PC-9 (cell line): ENCODE measurements around the gene SLC7A14. TPM values are rescaled to one million over a fixed set of nuclear protein-coding genes. Genes with fewer than 3 reads are reported as not detected.

Experiments used
- BruUV-seq: library from RNA; stranded (reverse); fragments of 400-500 nt; replicated peaks from 2 replicates; lab custom pipeline; 2021; lab: Mats Ljungman, UMichigan
- CTCF ChIA-PET: fragments of 300-600 bp; sonication (Branson Sonifier 250); formaldehyde crosslinking; loops from one replicate; lab custom pipeline; 2022; ENCODE audit warnings: antibody characterized with exemption; lab: Charles Lee
- POLR2A ChIA-PET: fragments of 300-600 bp; sonication (Branson Sonifier 250); formaldehyde crosslinking; loops from one replicate; lab custom pipeline; 2022; ENCODE audit warnings: antibody characterized with exemption; ENCODE audit not compliant: unreplicated experiment; lab: Charles Lee
- DNase-seq, 2 experiments: peaks; one replicate each; pipeline versions ENCODE4 v3.0.0 to v3.0.0-alpha.2; 2015 to 2022; ENCODE audit warnings: mixed read lengths in 1 of 2
- H2AFZ ChIP-seq: fragments of 200-600 bp; sonication (generic); 2 replicates; pipeline ENCODE4 v1.8.1; 2017; ENCODE audit warnings: antibody characterized with exemption
- H3F3A ChIP-seq: fragments of 200-600 bp; sonication (generic); 2 replicates; pipeline ENCODE4 v1.8.1; 2017; ENCODE audit warnings: antibody characterized with exemption, mild to moderate bottlenecking, low read depth; ENCODE audit not compliant: insufficient read depth
- H3K27ac ChIP-seq: fragments of 200-600 bp; sonication (generic); 2 replicates; pipeline ENCODE4 v1.6.1; 2016; ENCODE audit warnings: mixed run types
- H3K27me3 ChIP-seq: fragments of 200-600 bp; sonication (generic); 2 replicates; pipeline ENCODE4 v1.6.1; 2016; ENCODE audit warnings: low read depth, mixed run types; ENCODE audit not compliant: insufficient read depth
- H3K36me3 ChIP-seq: fragments of 200-600 bp; sonication (generic); 2 replicates; pipeline ENCODE4 v1.6.1; 2016; ENCODE audit warnings: low read depth, mixed run types
- H3K4me1 ChIP-seq: fragments of 200-600 bp; sonication (generic); replicated peaks from 2 replicates; pipeline ENCODE4 v1.6.1; 2016; ENCODE audit warnings: mixed run types; ENCODE audit not compliant: insufficient read depth
- H3K4me2 ChIP-seq: fragments of 200-600 bp; sonication (generic); 2 replicates; pipeline ENCODE4 v1.6.1; 2017; ENCODE audit warnings: mixed run types
- H3K4me3 ChIP-seq: fragments of 200-600 bp; sonication (generic); 2 replicates; pipeline ENCODE4 v1.6.1; 2016; ENCODE audit warnings: mixed run types
- H3K79me2 ChIP-seq: fragments of 200-600 bp; sonication (generic); 2 replicates; pipeline ENCODE4 v1.6.1; 2017; ENCODE audit warnings: low read depth, mixed run types
- H3K9me2 ChIP-seq: fragments of 200-600 bp; sonication (generic); 2 replicates; pipeline ENCODE4 v1.8.1; 2017; ENCODE audit warnings: mild to moderate bottlenecking; ENCODE audit not compliant: insufficient read depth
- H3K9me3 ChIP-seq: fragments of 200-600 bp; sonication (generic); 2 replicates; pipeline ENCODE4 v1.8.1; 2016; ENCODE audit warnings: low read depth; ENCODE audit not compliant: insufficient read depth
- H4K20me1 ChIP-seq: fragments of 200-600 bp; sonication (generic); 2 replicates; pipeline ENCODE4 v1.8.1; 2017; ENCODE audit not compliant: insufficient read depth
- EZH2 ChIP-seq: fragments of 200-600 bp; sonication (generic); IDR thresholded peaks from 2 replicates; pipeline ENCODE4 v1.8.0; 2017; ENCODE audit warnings: antibody characterized with exemption, low read depth
- intact Hi-C: fragments of 100-400 bp; cut with micrococcal nuclease; formaldehyde crosslinking; loops from one replicate; pipeline ENCODE4 v1.10.0; 2022; ENCODE audit not compliant: unreplicated experiment
- total RNA-seq: library from RNA; stranded (reverse); gene quantifications from 2 replicates; pipeline ENCODE4 v1.2.3, GENCODE V29; 2021
- TF ChIP-seq, protein P1 (sequence below): fragments of 200-600 bp; sonication (generic); conservative IDR thresholded peaks from 2 replicates; pipeline ENCODE4 v1.6.1; 2017; ENCODE audit warnings: mixed run types, antibody characterized with exemption, mild to moderate bottlenecking, moderate library complexity

SLC7A14 gene
- total RNA-seq, 1 experiment from 2014 or later: not detected

GRCh38 chr3:170490828-170491560 is 94.9 kb downstream of the SLC7A14 start:
- H4K20me1 ChIP-seq: no peaks in the 10 kb centered on the region
- BruUV-seq: no TSS peak
- POLR2A ChIA-PET: no interaction called here

DNA sequence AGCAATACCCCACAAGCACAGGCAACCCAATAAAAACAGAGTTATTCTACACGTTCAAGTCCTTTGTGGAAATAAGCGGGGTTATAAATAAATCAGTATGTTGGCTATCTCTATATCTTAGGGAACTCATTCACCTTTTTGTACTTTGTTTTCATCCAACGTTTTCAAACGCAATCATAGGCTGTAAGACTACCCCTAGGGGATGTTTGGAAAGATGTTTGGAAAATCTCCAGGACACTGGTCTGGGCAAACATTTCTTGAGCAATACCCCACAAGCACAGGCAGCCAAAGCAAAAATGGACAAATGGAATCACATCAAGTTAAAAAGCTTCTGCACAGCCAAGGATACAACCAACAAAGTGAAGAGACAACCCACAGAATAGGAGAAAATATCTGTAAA is 97.1 kb downstream of the SLC7A14 start:
- Histone ChIP-seq H3K27ac (no peak overlapping the region), H3K36me3 (no peaks in the 10 kb centered on the region), H3K4me2 (peak overlapping the region; percentile 13; the same call in 1 of the 2 replicates), H3K4me1 (peaks cover 18% of the 10 kb centered on the region), H3K79me2 (no peaks in the 10 kb centered on the region), H2AFZ (no peak overlapping the region), H3F3A (peaks cover 15% of the 10 kb centered on the region; the same call in 1 of the 2 replicates), H3K9me2 (no peaks in the 10 kb centered on the region), H3K9me3 (peaks cover 7% of the 10 kb centered on the region; the same call in 1 of the 2 replicates), H4K20me1 (no peaks in the 10 kb centered on the region), H3K27me3 (no peaks in the 10 kb centered on the region), H3K4me3 (no peak overlapping the region)
- no TSS peak for BruUV-seq
- intact Hi-C loops: no loop called here
- TF ChIP-seq, protein P1, sequence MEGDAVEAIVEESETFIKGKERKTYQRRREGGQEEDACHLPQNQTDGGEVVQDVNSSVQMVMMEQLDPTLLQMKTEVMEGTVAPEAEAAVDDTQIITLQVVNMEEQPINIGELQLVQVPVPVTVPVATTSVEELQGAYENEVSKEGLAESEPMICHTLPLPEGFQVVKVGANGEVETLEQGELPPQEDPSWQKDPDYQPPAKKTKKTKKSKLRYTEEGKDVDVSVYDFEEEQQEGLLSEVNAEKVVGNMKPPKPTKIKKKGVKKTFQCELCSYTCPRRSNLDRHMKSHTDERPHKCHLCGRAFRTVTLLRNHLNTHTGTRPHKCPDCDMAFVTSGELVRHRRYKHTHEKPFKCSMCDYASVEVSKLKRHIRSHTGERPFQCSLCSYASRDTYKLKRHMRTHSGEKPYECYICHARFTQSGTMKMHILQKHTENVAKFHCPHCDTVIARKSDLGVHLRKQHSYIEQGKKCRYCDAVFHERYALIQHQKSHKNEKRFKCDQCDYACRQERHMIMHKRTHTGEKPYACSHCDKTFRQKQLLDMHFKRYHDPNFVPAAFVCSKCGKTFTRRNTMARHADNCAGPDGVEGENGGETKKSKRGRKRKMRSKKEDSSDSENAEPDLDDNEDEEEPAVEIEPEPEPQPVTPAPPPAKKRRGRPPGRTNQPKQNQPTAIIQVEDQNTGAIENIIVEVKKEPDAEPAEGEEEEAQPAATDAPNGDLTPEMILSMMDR: no peak
- TF ChIP-seq EZH2: no peak
- ChIA-PET CTCF (no interaction called here), POLR2A (no interaction called here)
- peak; percentile 34 to 82 for DNase-seq

More at GRCh38 chr3:170490828-170491560, 94.9 kb downstream of the SLC7A14 start:
- H3K9me2 ChIP-seq: no peaks in the 10 kb centered on the region
- CTCF ChIA-PET: no interaction called here
- H3K27ac ChIP-seq: no peak overlapping the region
- no peaks in the 10 kb centered on the region for H3K79me2 ChIP-seq
- no peaks in the 10 kb centered on the region for H3K27me3 ChIP-seq
- no peak overlapping the region for H2AFZ ChIP-seq
- no peak for DNase-seq
- H3K4me3 ChIP-seq: no peak overlapping the region
- intact Hi-C loops: no loop called here
- TF ChIP-seq, protein P1: no peak
- TF ChIP-seq EZH2: no peak
- H3F3A ChIP-seq: peaks cover 15% of the 10 kb centered on the region; the same call in 1 of the 2 replicates
- peaks cover 7% of the 10 kb centered on the region; the same call in 1 of the 2 replicates for H3K9me3 ChIP-seq
- no peaks in the 10 kb centered on the region for H3K36me3 ChIP-seq
- no peak overlapping the region for H3K4me2 ChIP-seq
- H3K4me1 ChIP-seq: peaks cover 18% of the 10 kb centered on the region

GRCh38 chr3:170487031-170487430 is 98.8 kb downstream of the SLC7A14 start:
- Histone ChIP-seq H3K9me3 (peaks cover 7% of the 10 kb centered on the region; the same call in 1 of the 2 replicates), H3K4me3 (no peak overlapping the region), H3K9me2 (no peaks in the 10 kb centered on the region), H3K79me2 (no peaks in the 10 kb centered on the region), H2AFZ (no peak overlapping the region), H3K4me2 (no peak overlapping the region), H3K36me3 (no peaks in the 10 kb centered on the region), H3K4me1 (peaks cover 18% of the 10 kb centered on the region), H3K27ac (no peak overlapping the region), H3F3A (peaks cover 15% of the 10 kb centered on the region; the same call in 1 of the 2 replicates), H4K20me1 (no peaks in the 10 kb centered on the region), H3K27me3 (no peaks in the 10 kb centered on the region)
- no TSS peak for BruUV-seq
- intact Hi-C loops: no loop called here
- POLR2A ChIA-PET: interaction anchor here (0.7 kb wide), 1 partner anchor 226 kb away, joined by 3 read pairs; no protein-coding TSS in a partner anchor
- DNase-seq: no peak
- CTCF ChIA-PET: no interaction called here
- TF ChIP-seq, protein P1: no peak
- no peak for TF ChIP-seq EZH2
